Measurements from ENCODE around the gene RARRES2. TPM values are rescaled to one million over a fixed set of nuclear protein-coding genes. Genes with fewer than 3 reads are reported as not detected.

The RARRES2 gene
- total and polyA plus RNA-seq, 2 of the 13 experiments (the other 11 are each of a cell fraction or from before 2014, with no cell fraction given), result 134 to 172 TPM

DNA sequence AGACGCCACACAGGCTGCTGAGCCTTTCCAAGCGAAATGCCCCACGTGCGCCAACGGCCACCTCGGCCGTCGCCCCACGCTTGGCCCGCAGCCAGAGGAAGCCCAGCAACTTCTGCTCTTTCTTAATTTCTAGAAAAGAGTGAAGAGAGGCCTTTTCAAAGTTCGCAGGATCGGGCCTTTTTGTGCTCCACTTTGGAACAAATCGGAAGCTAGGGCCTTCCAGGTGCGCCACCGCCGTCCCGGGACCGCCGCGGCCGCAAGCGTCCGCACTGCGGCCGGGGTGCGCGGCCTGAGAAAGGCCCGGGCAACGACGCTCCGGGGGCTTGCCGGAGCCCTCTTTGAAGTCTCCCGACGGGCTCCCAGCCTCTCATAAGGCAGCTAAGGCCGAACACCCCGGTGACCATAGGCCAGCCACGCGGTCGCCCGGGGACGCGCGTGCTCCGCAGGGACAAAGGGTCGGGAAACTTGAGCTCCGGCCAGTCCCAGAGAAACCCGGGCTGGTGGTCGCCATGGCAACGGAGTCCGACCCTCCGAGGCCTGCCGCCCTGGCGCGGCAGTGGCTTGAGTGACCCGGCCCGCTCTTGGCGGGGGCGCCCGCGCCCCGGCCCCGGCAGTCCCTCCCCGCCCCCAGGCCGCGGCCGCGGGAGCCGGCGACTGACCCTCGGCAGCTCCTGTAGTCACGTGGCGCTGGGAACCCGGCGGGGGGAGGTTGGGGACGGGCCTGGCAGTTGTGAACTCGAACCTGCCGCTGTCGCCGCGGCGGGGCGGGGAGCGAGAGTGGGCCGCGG lies 26.9 kb upstream of the RARRES2 start, which contains the start of gene REPIN1 (continued):
- TF ChIP-seq, protein P1, sequence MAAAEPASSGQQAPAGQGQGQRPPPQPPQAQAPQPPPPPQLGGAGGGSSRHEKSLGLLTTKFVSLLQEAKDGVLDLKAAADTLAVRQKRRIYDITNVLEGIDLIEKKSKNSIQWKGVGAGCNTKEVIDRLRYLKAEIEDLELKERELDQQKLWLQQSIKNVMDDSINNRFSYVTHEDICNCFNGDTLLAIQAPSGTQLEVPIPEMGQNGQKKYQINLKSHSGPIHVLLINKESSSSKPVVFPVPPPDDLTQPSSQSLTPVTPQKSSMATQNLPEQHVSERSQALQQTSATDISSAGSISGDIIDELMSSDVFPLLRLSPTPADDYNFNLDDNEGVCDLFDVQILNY (CRISPR knock-in tag; conservative IDR thresholded peaks at IDR 0.05), result peak; percentile 50; the same call in 1 of the 2 replicates
- TF ChIP-seq ZNF335 (CRISPR knock-in tag; IDR thresholded peaks at IDR 0.05) (no peak; the same call in 1 of the 2 replicates), ZNF724P (CRISPR knock-in tag; IDR thresholded peaks at IDR 0.05; ENCODE audit: borderline replicate concordance) (peak; percentile 71; the same call in 1 of the 2 replicates), ZKSCAN1 (IDR thresholded peaks at IDR 0.05; ENCODE audit: low read length) (no peak), NFYC (CRISPR knock-in tag; IDR thresholded peaks at IDR 0.05) (peak; percentile 40; the same call in 1 of the 2 replicates), ZNF614 (CRISPR knock-in tag; IDR thresholded peaks at IDR 0.05; ENCODE audit: borderline replicate concordance) (peak; percentile 76; the same call in 1 of the 2 replicates), KAT8 (CRISPR knock-in tag; IDR thresholded peaks at IDR 0.05) (peak; percentile 48; the same call in 1 of the 2 replicates), ZNF546 (CRISPR knock-in tag; conservative IDR thresholded peaks at IDR 0.05) (peak; percentile 83; the same call in 1 of the 2 replicates), TRIM24 (CRISPR knock-in tag; IDR thresholded peaks at IDR 0.05) (no peak), EHMT2 (IDR thresholded peaks at IDR 0.05; ENCODE audit: borderline replicate concordance, low read depth, low read length) (no peak), ZNF205 (CRISPR knock-in tag; IDR thresholded peaks at IDR 0.05) (peak; percentile 79), ZNF780A (CRISPR knock-in tag; IDR thresholded peaks at IDR 0.05) (no peak), ATRX (CRISPR knock-in tag; IDR thresholded peaks at IDR 0.05; ENCODE audit: borderline replicate concordance) (no peak), ZBTB20 (CRISPR knock-in tag; IDR thresholded peaks at IDR 0.05; ENCODE audit: borderline replicate concordance, low read depth) (0 out of 2 replicates have a peak, but pooled peaks have one; percentile 51), ZNF557 (CRISPR knock-in tag; IDR thresholded peaks at IDR 0.05) (0 out of 2 replicates have a peak, but pooled peaks have one; percentile 34), RARA (CRISPR knock-in tag; IDR thresholded peaks at IDR 0.05) (peak; percentile 63), DR1 (CRISPR knock-in tag; IDR thresholded peaks at IDR 0.05) (peak; percentile 72; the same call in 1 of the 2 replicates), ZFP1 (CRISPR knock-in tag; IDR thresholded peaks at IDR 0.05) (0 out of 2 replicates have a peak, but pooled peaks have one; percentile 32), ZNF558 (CRISPR knock-in tag; IDR thresholded peaks at IDR 0.05; ENCODE audit: borderline replicate concordance) (peak; percentile 53), NBN (conservative IDR thresholded peaks at IDR 0.05) (no peak), KMT2B (CRISPR knock-in tag; IDR thresholded peaks at IDR 0.05) (peak; percentile 24), KDM5A (IDR thresholded peaks at IDR 0.05; ENCODE audit: borderline replicate concordance, low read length) (peak; percentile 62; the same call in 1 of the 2 replicates), ZNF567 (CRISPR knock-in tag; IDR thresholded peaks at IDR 0.05; ENCODE audit: borderline replicate concordance) (peak; percentile 70; the same call in 1 of the 2 replicates), SCMH1 (CRISPR knock-in tag; IDR thresholded peaks at IDR 0.05; ENCODE audit: borderline replicate concordance) (no peak), ZFP36L2 (CRISPR knock-in tag; IDR thresholded peaks at IDR 0.05) (no peak), NONO (IDR thresholded peaks at IDR 0.05) (no peak), NONO (CRISPR knock-in tag; conservative IDR thresholded peaks at IDR 0.05) (peak; percentile 80)
- TF ChIP-seq, protein P2, sequence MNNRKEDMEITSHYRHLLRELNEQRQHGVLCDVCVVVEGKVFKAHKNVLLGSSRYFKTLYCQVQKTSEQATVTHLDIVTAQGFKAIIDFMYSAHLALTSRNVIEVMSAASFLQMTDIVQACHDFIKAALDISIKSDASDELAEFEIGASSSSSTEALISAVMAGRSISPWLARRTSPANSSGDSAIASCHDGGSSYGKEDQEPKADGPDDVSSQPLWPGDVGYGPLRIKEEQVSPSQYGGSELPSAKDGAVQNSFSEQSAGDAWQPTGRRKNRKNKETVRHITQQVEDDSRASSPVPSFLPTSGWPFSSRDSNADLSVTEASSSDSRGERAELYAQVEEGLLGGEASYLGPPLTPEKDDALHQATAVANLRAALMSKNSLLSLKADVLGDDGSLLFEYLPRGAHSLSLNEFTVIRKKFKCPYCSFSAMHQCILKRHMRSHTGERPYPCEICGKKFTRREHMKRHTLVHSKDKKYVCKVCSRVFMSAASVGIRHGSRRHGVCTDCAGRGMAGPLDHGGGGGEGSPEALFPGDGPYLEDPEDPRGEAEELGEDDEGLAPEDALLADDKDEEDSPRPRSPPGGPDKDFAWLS (CRISPR knock-in tag; IDR thresholded peaks at IDR 0.05; ENCODE audit: borderline replicate concordance), result no peak
- TF ChIP-seq, protein P3, sequence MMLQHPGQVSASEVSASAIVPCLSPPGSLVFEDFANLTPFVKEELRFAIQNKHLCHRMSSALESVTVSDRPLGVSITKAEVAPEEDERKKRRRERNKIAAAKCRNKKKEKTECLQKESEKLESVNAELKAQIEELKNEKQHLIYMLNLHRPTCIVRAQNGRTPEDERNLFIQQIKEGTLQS (CRISPR knock-in tag; IDR thresholded peaks at IDR 0.05), result peak; percentile 38; the same call in 1 of the 2 replicates

All from HepG2 (cell line).